A172 (cell line): ENCODE data around the gene ZNF506. TPM values are rescaled to one million over a fixed set of nuclear protein-coding genes. Genes with fewer than 3 reads are reported as not detected.
"Not testable (repeated sequence)": the region's sequence is repeated elsewhere in the genome, so short reads cannot be mapped to it uniquely, and the experiment has no call there.

Source experiments
- DNase-seq: peaks from one replicate; pipeline ENCODE4 v3.0.0-alpha.2; 2015; ENCODE audit warnings: low spot score
- total RNA-seq: library from RNA; depleted of rRNA; stranded (reverse); fragments of >200 nt; shearing (Covaris generic); gene quantifications from 2 replicates; pipeline ENCODE4 v1.2.3, GENCODE V29; 2014; rRNA removed

The ZNF506 gene
- total RNA-seq = not detected in 2 replicates

GRCh38 chr19:19821366-19821951, at the start of gene ZNF506:
ZNF506 (minus strand) TSS chr19:19821750; CDS start chr19:19821603, 147 bp downstream.
- DNase-seq = no peak

- not testable (repeated sequence) for DNase-seq
Observed at GRCh38 chr19:19870086-19870485, 48.5 kb upstream of the ZNF506 start.

- DNase-seq = no peak
Observed at GRCh38 chr19:19866611-19867248, 45.2 kb upstream of the ZNF506 start.

GRCh38 chr19:19865750-19866610, 44.4 kb upstream of the ZNF506 start, which contains the start of gene ZNF253:
ZNF253 (plus strand) TSS chr19:19865882; CDS start chr19:19865997, 115 bp downstream.
- DNase-seq = peak; percentile 90

- no peak for DNase-seq
Observed at GRCh38 chr19:19860756-19861390, 39.3 kb upstream of the ZNF506 start.

- DNase-seq = no peak
Observed at GRCh38 chr19:19858751-19859150, 37.2 kb upstream of the ZNF506 start.

- not testable (repeated sequence) for DNase-seq
Observed at GRCh38 chr19:19851740-19852139, 30.2 kb upstream of the ZNF506 start.

- no peak for DNase-seq
Observed at GRCh38 chr19:19849056-19849455, 27.5 kb upstream of the ZNF506 start.

GRCh38 chr19:19847781-19848180, 26.2 kb upstream of the ZNF506 start:
- DNase-seq = no peak

- DNase-seq = no peak
Observed at GRCh38 chr19:19835560-19836038, 14.0 kb upstream of the ZNF506 start.

- no peak for DNase-seq
Observed at GRCh38 chr19:19826875-19827274, 5.3 kb upstream of the ZNF506 start.

GRCh38 chr19:19823916-19824315, 2.4 kb upstream of the ZNF506 start:
- DNase-seq = no peak

- not testable (repeated sequence) for DNase-seq
Observed at GRCh38 chr19:19821976-19822375, 426 bp upstream of the ZNF506 start.

- DNase-seq = no peak
Observed at GRCh38 chr19:19820774-19821320, 703 bp downstream of the ZNF506 start.

GRCh38 chr19:19817357-19817756, 4.2 kb downstream of the ZNF506 start:
- no peak for DNase-seq

GRCh38 chr19:19816679-19817078, 4.9 kb downstream of the ZNF506 start:
- no peak for DNase-seq

- not testable (repeated sequence) for DNase-seq
Observed at GRCh38 chr19:19811999-19812398, 9.6 kb downstream of the ZNF506 start.

GRCh38 chr19:19805480-19805879, 16.1 kb downstream of the ZNF506 start:
- DNase-seq = no peak

- no peak for DNase-seq
Observed at GRCh38 chr19:19788015-19788414, 33.5 kb downstream of the ZNF506 start.

GRCh38 chr19:19785476-19785875, 36.1 kb downstream of the ZNF506 start:
- DNase-seq = not testable (repeated sequence)

- no peak for DNase-seq
Observed at GRCh38 chr19:19782783-19783182, 38.8 kb downstream of the ZNF506 start.
